Esophagus squamous epithelium (tissue), 5 donors: Measurements from ENCODE around the gene DAB2IP. TPM values are rescaled to one million over a fixed set of nuclear protein-coding genes. Genes with fewer than 3 reads are reported as not detected.

Experiments used
- DNase-seq: peaks from one replicate; lab custom pipeline; 2025; lab: John Stamatoyannopoulos, UW
- H3K27ac ChIP-seq, 4 donors: fragments of 200-600 bp; sonication (generic); one replicate each; pipeline ENCODE4 v1.5.1; 2016 to 2019; ENCODE audit warnings: mild to moderate bottlenecking in 1 of 4
- H3K27me3 ChIP-seq, 4 donors: fragments of 200-600 bp; sonication (generic); 1 replicate in 3 of 4; 2 replicates in 1 of 4; pipeline versions ENCODE4 v1.5.1 to v1.6.0; 2017 to 2021; ENCODE audit warnings: antibody characterized with exemption in 1 of 4
- H3K36me3 ChIP-seq, 3 donors: fragments of 200-600 bp; sonication (generic); one replicate each; pipeline ENCODE4 v1.5.1; 2016 to 2019
- H3K4me1 ChIP-seq, 3 donors: fragments of 200-600 bp; sonication (generic); one replicate each; pipeline ENCODE4 v1.5.1; 2017 to 2019
- H3K4me3 ChIP-seq, 4 donors: fragments of 200-600 bp; sonication (generic); 1 replicate in 3 of 4; 2 replicates in 1 of 4; pipeline ENCODE4 v1.5.1; 2016 to 2019; ENCODE audit warnings: mild to moderate bottlenecking in 2 of 4, moderate library complexity in 1 of 4
- H3K9me3 ChIP-seq, 3 donors: fragments of 200-600 bp; sonication (generic); one replicate each; pipeline ENCODE4 v1.5.1; 2016 to 2019
- CTCF ChIP-seq, 6 experiments: fragments of 450-650 bp in 4 of 6; fragments of 200-600 bp in 2 of 6; sonication (generic) in 2 of 6; IDR thresholded peaks; one replicate each; pipeline ENCODE4 v1.5.1; 2016 to 2019; ENCODE audit warnings: antibody characterized with exemption in 6 of 6, mild to moderate bottlenecking in 4 of 6, moderate library complexity in 4 of 6
- POLR2A ChIP-seq, 4 donors: fragments of 450-650 bp; IDR thresholded peaks; one replicate each; pipeline ENCODE4 v1.6.1; 2017; ENCODE audit warnings: antibody characterized with exemption in 4 of 4, mild to moderate bottlenecking in 4 of 4, moderate library complexity in 3 of 4
- WGBS, 2 donors: methylation state at CpG; one replicate each; pipeline ENCODE4 v1.1.5; 2018; 5-methylcytosine and 5-hydroxymethylcytosine counted together
- intact Hi-C: fragments of 100-400 bp; cut with DNase I; formaldehyde crosslinking; loops from one replicate; pipeline ENCODE4 v1.15.0; 2022
- total RNA-seq, 4 donors: library from RNA; depleted of rRNA; stranded (reverse); fragments of >200 nt; gene quantifications; one replicate each; pipeline ENCODE4 v1.1.0, GENCODE V29; 2016
- donor health status: DM: yes; HTN: yes; CAD: no.

DAB2IP gene
- total RNA-seq, 4 donors from 2014 or later, result 28.3 to 48.8 (median 38.1) TPM

- intact Hi-C loops, result no loop called here
- WGBS, 2 donors, result 66 to 92% methylated on average over 4 to 6 of the region's 6 CpGs
Measured at GRCh38 chr9:121714075-121714705, 62.8 kb downstream of the DAB2IP start.

GRCh38 chr9:121714873-121715272 lies 63.4 kb downstream of the DAB2IP start:
- intact Hi-C loops, result no loop called here
- Histone ChIP-seq H3K36me3 (no peaks in the 10 kb centered on the region), H3K27me3 (no peaks in the 10 kb centered on the region), H3K9me3 (no peaks in the 10 kb centered on the region), H3K27ac (no peak overlapping the region), H3K4me3 (no peak overlapping the region), H3K4me1 (peaks cover 21 to 97% (median 46%) of the 10 kb centered on the region in 3 donors)
- DNase-seq, result no peak
- 79 to 89% methylated on average over 5 of the region's 5 CpGs for WGBS, 2 donors
- TF ChIP-seq CTCF (IDR thresholded peaks at IDR 0.05) (no peak), POLR2A (IDR thresholded peaks at IDR 0.05) (no peak)

More at GRCh38 chr9:121714075-121714705, 62.8 kb downstream of the DAB2IP start:
- no peak for DNase-seq
- Histone ChIP-seq H3K27ac (no peak overlapping the region), H3K4me3 (no peak overlapping the region), H3K4me1 (peaks cover 23 to 97% (median 46%) of the 10 kb centered on the region in 3 donors), H3K9me3 (no peaks in the 10 kb centered on the region), H3K27me3 (no peaks in the 10 kb centered on the region), H3K36me3 (no peaks in the 10 kb centered on the region)
- TF ChIP-seq CTCF (IDR thresholded peaks at IDR 0.05), result no peak
- no peak for TF ChIP-seq POLR2A (IDR thresholded peaks at IDR 0.05)

GRCh38 chr9:121717141-121717991 lies 65.9 kb downstream of the DAB2IP start:
- Histone ChIP-seq H3K27ac (peak overlapping the region; percentile 58 to 74 (median 72)), H3K9me3 (no peaks in the 10 kb centered on the region), H3K4me3 (no peak overlapping the region), H3K27me3 (no peaks in the 10 kb centered on the region), H3K4me1 (peaks cover 28 to 97% (median 60%) of the 10 kb centered on the region in 3 donors), H3K36me3 (no peaks in the 10 kb centered on the region)
- DNase-seq, result no peak
- TF ChIP-seq CTCF (IDR thresholded peaks at IDR 0.05) (no peak), POLR2A (IDR thresholded peaks at IDR 0.05) (no peak)
- intact Hi-C loops, result no loop called here
- 46 to 52% methylated on average over 11 to 15 of the region's 19 CpGs for WGBS, 2 donors

- Histone ChIP-seq H3K4me3 (no peak overlapping the region), H3K9me3 (no peaks in the 10 kb centered on the region), H3K36me3 (no peaks in the 10 kb centered on the region), H3K27me3 (no peaks in the 10 kb centered on the region), H3K4me1 (peaks cover 28 to 97% (median 65%) of the 10 kb centered on the region in 3 donors), H3K27ac (peak overlapping the region; percentile 58 to 74 (median 72))
- WGBS, 2 donors, result 40 to 61% methylated on average over 3 of the region's 16 CpGs
- DNase-seq, result no peak
- intact Hi-C loops, result no loop called here
- TF ChIP-seq POLR2A (IDR thresholded peaks at IDR 0.05), result peak in 1 of 4 donors; percentile 20
- TF ChIP-seq CTCF (IDR thresholded peaks at IDR 0.05), result no peak
Measured at GRCh38 chr9:121718084-121718483, 66.7 kb downstream of the DAB2IP start.

- Histone ChIP-seq H3K27ac (peak overlapping the region; percentile 58 to 74 (median 72)), H3K4me1 (peaks cover 28 to 97% (median 69%) of the 10 kb centered on the region in 3 donors), H3K36me3 (no peaks in the 10 kb centered on the region), H3K4me3 (no peak overlapping the region), H3K9me3 (no peaks in the 10 kb centered on the region), H3K27me3 (no peaks in the 10 kb centered on the region)
- intact Hi-C loops, result no loop called here
- WGBS, 2 donors, result 31 to 33% methylated on average over 6 of the region's 6 CpGs
- no peak for TF ChIP-seq POLR2A (IDR thresholded peaks at IDR 0.05)
- TF ChIP-seq CTCF (IDR thresholded peaks at IDR 0.05), result no peak
- no peak for DNase-seq
Measured at GRCh38 chr9:121718501-121718900, 67.1 kb downstream of the DAB2IP start.
